PC-3 (cell line): Measurements from ENCODE around the gene SMYD3. TPM values are rescaled to one million over a fixed set of nuclear protein-coding genes. Genes with fewer than 3 reads are reported as not detected.
A peak's percentile ranks its signal among the peaks of the same experiment; 100 is the strongest.

Experiments used
- ATAC-seq: fragments of 200-7000 bp; cut with Tn5 transposase; 2 replicates; pipeline ENCODE4 v1.9.1; 2020; ENCODE audit warnings: mild to moderate bottlenecking, moderate library complexity
- BruUV-seq: library from RNA; stranded (reverse); fragments of 400-500 nt; replicated peaks from 2 replicates; lab custom pipeline; 2021; lab: Mats Ljungman, UMichigan
- CTCF ChIA-PET: fragments of 300-600 bp; sonication (Branson Sonifier 250); formaldehyde crosslinking; loops from one replicate; lab custom pipeline; 2022; ENCODE audit warnings: antibody characterized with exemption; lab: Charles Lee
- POLR2A ChIA-PET: fragments of 300-600 bp; sonication (Branson Sonifier 250); formaldehyde crosslinking; loops from one replicate; lab custom pipeline; 2022; ENCODE audit warnings: antibody characterized with exemption; ENCODE audit not compliant: unreplicated experiment; lab: Charles Lee
- DNase-seq: peaks from one replicate; pipeline ENCODE4 v3.0.0-alpha.2; 2015
- H2AFZ ChIP-seq: fragments of 300-600 bp; sonication (generic); 2 replicates; pipeline ENCODE4 v1.6.0; 2016; ENCODE audit warnings: antibody characterized with exemption, low read length
- H3F3A ChIP-seq: fragments of 300-600 bp; sonication (generic); one replicate; pipeline ENCODE4 v1.6.0; 2017; ENCODE audit warnings: antibody characterized with exemption, low read length, control low read depth, mild to moderate bottlenecking; ENCODE audit not compliant: unreplicated experiment
- H3K27ac ChIP-seq: fragments of 300-600 bp; sonication (generic); 2 replicates; pipeline ENCODE4 v1.5.1; 2016; ENCODE audit warnings: mild to moderate bottlenecking, low read length
- H3K27me3 ChIP-seq: fragments of 300-600 bp; sonication (generic); 2 replicates; pipeline ENCODE4 v1.6.1; 2016; ENCODE audit warnings: low read length, mixed read lengths
- H3K36me3 ChIP-seq: fragments of 300-600 bp; sonication (generic); 2 replicates; pipeline ENCODE4 v1.6.1; 2016; ENCODE audit warnings: low read depth, mixed run types, low read length, mixed read lengths
- H3K4me1 ChIP-seq: fragments of 300-600 bp; sonication (generic); 2 replicates; pipeline ENCODE4 v1.5.1; 2016; ENCODE audit warnings: low read length; ENCODE audit not compliant: insufficient read depth
- H3K4me2 ChIP-seq: fragments of 300-600 bp; sonication (generic); 2 replicates; pipeline ENCODE4 v1.6.0; 2016; ENCODE audit warnings: low read length
- H3K4me3 ChIP-seq: fragments of 300-600 bp; sonication (generic); 2 replicates; pipeline ENCODE4 v1.5.1; 2016; ENCODE audit warnings: mild to moderate bottlenecking, low read length, mixed read lengths
- H3K79me2 ChIP-seq: fragments of 300-600 bp; sonication (generic); 2 replicates; pipeline ENCODE4 v1.6.1; 2017; ENCODE audit warnings: low read length, mixed read lengths
- H3K9ac ChIP-seq: fragments of 300-600 bp; sonication (generic); 2 replicates; pipeline ENCODE4 v1.6.0; 2016; ENCODE audit warnings: mild to moderate bottlenecking, low read length
- H3K9me2 ChIP-seq: fragments of 300-600 bp; sonication (generic); replicated peaks from 2 replicates; pipeline ENCODE4 v1.6.1; 2016; ENCODE audit warnings: mixed run types, low read length, mixed read lengths
- H3K9me3 ChIP-seq: fragments of 300-600 bp; sonication (generic); 2 replicates; pipeline ENCODE4 v1.6.1; 2016; ENCODE audit warnings: low read length, mixed read lengths
- H4K20me1 ChIP-seq: fragments of 300-600 bp; sonication (generic); 2 replicates; pipeline ENCODE4 v1.6.1; 2016; ENCODE audit warnings: low read length, mixed read lengths
- CTCF ChIP-seq: fragments of 300-600 bp; sonication (generic); conservative IDR thresholded peaks from 2 replicates; pipeline ENCODE4 v1.5.1; 2017; ENCODE audit warnings: antibody characterized with exemption, low read depth, mild to moderate bottlenecking, low read length
- EZH2 ChIP-seq: fragments of 300-600 bp; sonication (generic); IDR thresholded peaks from one replicate; pipeline ENCODE4 v1.6.1; 2017; ENCODE audit warnings: antibody characterized with exemption, mild to moderate bottlenecking, low read length; ENCODE audit not compliant: unreplicated experiment
- EZH2phosphoT487 ChIP-seq: fragments of 300-600 bp; sonication (generic); IDR thresholded peaks from 2 replicates; pipeline ENCODE4 v1.6.1; 2018; ENCODE audit warnings: mild to moderate bottlenecking, antibody characterized with exemption, low read length, borderline replicate concordance
- intact Hi-C: fragments of 100-400 bp; cut with micrococcal nuclease; formaldehyde crosslinking; loops from 2 replicates; pipeline ENCODE4 v1.9.0; 2023
- total RNA-seq: library from RNA; depleted of rRNA; stranded (reverse); fragments of >200 nt; gene quantifications from 2 replicates; pipeline ENCODE4 v1.2.3, GENCODE V29; 2014

The SMYD3 gene
- total RNA-seq, 1 experiment from 2014 or later = 33.0 TPM

GRCh38 chr1:245869847-245870246 lies 637.2 kb downstream of the SMYD3 start:
- DNase-seq (peak; percentile 34), ATAC-seq (no peak)
- ChIA-PET CTCF (no interaction called here), POLR2A (no interaction called here)
- Histone ChIP-seq H3K27ac (no peak overlapping the region), H3K9me3 (no peaks in the 10 kb centered on the region), H3F3A (no peaks in the 10 kb centered on the region), H3K27me3 (no peaks in the 10 kb centered on the region), H3K4me2 (no peak overlapping the region), H3K9me2 (no peaks in the 10 kb centered on the region), H3K4me1 (no peaks in the 10 kb centered on the region), H3K36me3 (no peaks in the 10 kb centered on the region), H3K9ac (no peak overlapping the region), H2AFZ (no peak overlapping the region), H3K4me3 (no peak overlapping the region), H4K20me1 (no peaks in the 10 kb centered on the region), H3K79me2 (no peaks in the 10 kb centered on the region)
- no TSS peak for BruUV-seq
- intact Hi-C loops = no loop called here
- TF ChIP-seq EZH2 (no peak), CTCF (no peak), EZH2phosphoT487 (no peak)

GRCh38 chr1:245867738-245868137 lies 639.3 kb downstream of the SMYD3 start:
- intact Hi-C loops = no loop called here
- Histone ChIP-seq H2AFZ (no peak overlapping the region), H3K9me3 (no peaks in the 10 kb centered on the region), H3K9me2 (no peaks in the 10 kb centered on the region), H3K36me3 (no peaks in the 10 kb centered on the region), H3K4me1 (no peaks in the 10 kb centered on the region), H3K4me3 (no peak overlapping the region), H3K9ac (no peak overlapping the region), H3K79me2 (no peaks in the 10 kb centered on the region), H3K4me2 (no peak overlapping the region), H3K27me3 (no peaks in the 10 kb centered on the region), H3K27ac (no peak overlapping the region), H3F3A (no peaks in the 10 kb centered on the region), H4K20me1 (no peaks in the 10 kb centered on the region)
- POLR2A ChIA-PET = no interaction called here
- CTCF ChIA-PET = no interaction called here
- DNase-seq (no peak), ATAC-seq (no peak)
- no TSS peak for BruUV-seq
- TF ChIP-seq CTCF = no peak
- no peak for TF ChIP-seq EZH2phosphoT487
- no peak for TF ChIP-seq EZH2

- no TSS peak for BruUV-seq
- intact Hi-C loops = no loop called here
- CTCF ChIA-PET = no interaction called here
Observed at GRCh38 chr1:245864872-245865271, 642.2 kb downstream of the SMYD3 start.

More at GRCh38 chr1:245864872-245865271, 642.2 kb downstream of the SMYD3 start:
- POLR2A ChIA-PET = no interaction called here
- Histone ChIP-seq H3K27ac (no peak overlapping the region), H3K36me3 (no peaks in the 10 kb centered on the region), H3F3A (no peaks in the 10 kb centered on the region), H2AFZ (no peak overlapping the region), H3K4me3 (no peak overlapping the region), H3K79me2 (no peaks in the 10 kb centered on the region), H3K4me1 (peaks cover 5% of the 10 kb centered on the region; the same call in 1 of the 2 replicates), H3K9me3 (no peaks in the 10 kb centered on the region), H3K27me3 (no peaks in the 10 kb centered on the region), H3K4me2 (no peak overlapping the region), H3K9me2 (no peaks in the 10 kb centered on the region), H3K9ac (no peak overlapping the region), H4K20me1 (no peaks in the 10 kb centered on the region)
- no peak for ATAC-seq
- DNase-seq = no peak
- no peak for TF ChIP-seq EZH2
- TF ChIP-seq EZH2phosphoT487 = no peak
